ENCODE measurements around the gene GNG7. TPM values are rescaled to one million over a fixed set of nuclear protein-coding genes. Genes with fewer than 3 reads are reported as not detected.
"Not testable (repeated sequence)": the region's sequence is repeated elsewhere in the genome, so short reads cannot be mapped to it uniquely, and the experiment has no call there.

The GNG7 gene
- total RNA-seq, 1 experiment from 2014 or later = 1.1 TPM

DNA sequence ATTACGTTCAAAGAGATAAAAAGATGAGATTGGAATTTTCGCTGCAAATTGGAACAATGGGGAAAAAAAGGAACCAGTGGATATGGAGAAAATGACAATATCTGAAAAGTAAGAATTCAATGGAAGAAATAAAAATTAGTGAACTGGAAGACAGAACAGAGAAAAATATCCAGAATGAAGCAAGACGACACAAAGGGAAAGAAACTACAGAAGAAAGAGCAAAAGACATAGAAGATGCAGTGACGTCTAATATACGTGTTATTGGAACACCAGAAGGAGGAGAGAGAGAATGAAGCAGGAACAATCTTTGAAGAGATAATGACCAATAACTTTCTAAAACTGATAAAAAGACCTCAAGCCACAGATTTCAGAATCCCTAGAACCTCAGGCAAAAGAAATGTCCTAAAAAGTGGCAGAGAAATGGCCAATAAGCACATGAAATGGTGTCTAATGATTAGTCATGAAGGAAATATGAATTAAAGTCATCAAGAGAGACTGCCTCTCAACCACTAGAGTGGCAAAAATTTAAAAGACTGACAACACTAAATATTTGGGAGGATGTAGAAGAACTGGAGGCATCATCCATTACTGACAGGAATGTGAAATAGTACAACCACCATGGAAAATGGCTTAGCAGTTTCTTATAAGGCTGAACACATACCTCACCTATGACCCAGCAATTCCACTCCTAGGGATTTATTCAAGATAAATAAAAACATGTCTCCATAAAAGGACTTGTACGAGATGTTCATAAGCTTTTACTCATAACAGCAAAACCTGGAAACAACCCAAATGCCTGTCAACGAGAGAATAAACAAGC is 170.0 kb downstream of the GNG7 start:
- no peak for TF ChIP-seq EZH2phosphoT487 (IDR thresholded peaks at IDR 0.05; ENCODE audit: borderline replicate concordance, low read length)
- TF ChIP-seq EZH2 (IDR thresholded peaks at IDR 0.05; ENCODE audit: low read length, unreplicated experiment) = no peak
- TF ChIP-seq, protein P1, sequence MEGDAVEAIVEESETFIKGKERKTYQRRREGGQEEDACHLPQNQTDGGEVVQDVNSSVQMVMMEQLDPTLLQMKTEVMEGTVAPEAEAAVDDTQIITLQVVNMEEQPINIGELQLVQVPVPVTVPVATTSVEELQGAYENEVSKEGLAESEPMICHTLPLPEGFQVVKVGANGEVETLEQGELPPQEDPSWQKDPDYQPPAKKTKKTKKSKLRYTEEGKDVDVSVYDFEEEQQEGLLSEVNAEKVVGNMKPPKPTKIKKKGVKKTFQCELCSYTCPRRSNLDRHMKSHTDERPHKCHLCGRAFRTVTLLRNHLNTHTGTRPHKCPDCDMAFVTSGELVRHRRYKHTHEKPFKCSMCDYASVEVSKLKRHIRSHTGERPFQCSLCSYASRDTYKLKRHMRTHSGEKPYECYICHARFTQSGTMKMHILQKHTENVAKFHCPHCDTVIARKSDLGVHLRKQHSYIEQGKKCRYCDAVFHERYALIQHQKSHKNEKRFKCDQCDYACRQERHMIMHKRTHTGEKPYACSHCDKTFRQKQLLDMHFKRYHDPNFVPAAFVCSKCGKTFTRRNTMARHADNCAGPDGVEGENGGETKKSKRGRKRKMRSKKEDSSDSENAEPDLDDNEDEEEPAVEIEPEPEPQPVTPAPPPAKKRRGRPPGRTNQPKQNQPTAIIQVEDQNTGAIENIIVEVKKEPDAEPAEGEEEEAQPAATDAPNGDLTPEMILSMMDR (conservative IDR thresholded peaks at IDR 0.05; ENCODE audit: low read depth, low read length) = no peak
- BruUV-seq (replicated peaks) = TSS peak; percentile 81
- Histone ChIP-seq H3K9ac (ENCODE audit: low read length) (no peak overlapping the region), H3K27me3 (ENCODE audit: low read length) (no peaks in the 10 kb centered on the region), H3K4me2 (ENCODE audit: low read length) (peak overlapping the region; percentile 33), H3K9me3 (ENCODE audit: low read length) (no peaks in the 10 kb centered on the region), H3K9me2 (replicated peaks; ENCODE audit: low read length) (no peaks in the 10 kb centered on the region), H3K4me3 (ENCODE audit: low read length) (no peak overlapping the region), H4K20me1 (ENCODE audit: low read length) (no peaks in the 10 kb centered on the region), H3K27ac (ENCODE audit: low read length) (peak overlapping the region; percentile 77), H2AFZ (ENCODE audit: low read length) (no peak overlapping the region), H3F3A (ENCODE audit: low read length, unreplicated experiment) (peaks cover 6% of the 10 kb centered on the region), H3K36me3 (ENCODE audit: low read depth, low read length) (no peaks in the 10 kb centered on the region), H3K4me1 (ENCODE audit: insufficient read depth, low read length) (peaks cover 38% of the 10 kb centered on the region), H3K79me2 (ENCODE audit: low read length) (no peaks in the 10 kb centered on the region)
- peak; percentile 91 for DNase-seq
- CTCF ChIA-PET = no interaction called here
- POLR2A ChIA-PET (ENCODE audit: unreplicated experiment) = interaction anchor here (0.5 to 1.0 kb wide), 2 partner anchors 29 to 56 kb away, joined by 3 read pairs; partner anchors contain the start of gene GADD45B
- intact Hi-C loops (cut with micrococcal nuclease) = no loop called here
- ATAC-seq = peak; percentile 63

DNA sequence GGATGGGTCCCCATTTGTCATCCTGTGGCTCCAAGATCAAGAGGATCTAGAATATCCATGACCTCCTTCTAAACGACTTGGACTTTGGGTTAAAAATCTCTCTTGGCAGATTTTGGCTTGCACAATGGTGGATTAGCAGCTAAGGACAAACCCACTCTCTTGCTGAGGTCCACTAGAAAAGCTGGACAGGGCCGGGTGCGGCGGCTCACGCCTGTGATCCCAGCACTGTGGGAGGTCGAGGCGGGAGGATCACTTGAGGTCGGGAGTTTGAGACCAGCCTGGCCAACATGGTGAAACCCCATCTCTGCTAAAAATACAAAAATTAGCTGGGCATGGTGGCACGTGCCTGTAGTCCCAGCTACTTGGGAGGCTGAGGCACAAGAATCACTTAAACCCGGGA is 172.6 kb downstream of the GNG7 start:
- H3K4me2 ChIP-seq (ENCODE audit: low read length) = peak overlapping the region; percentile 50; the same call in 1 of the 2 replicates
- DNase-seq; H3K4me3 ChIP-seq (ENCODE audit: low read length); H3F3A ChIP-seq (ENCODE audit: low read length, unreplicated experiment); H3K79me2 ChIP-seq (ENCODE audit: low read length); H3K27me3 ChIP-seq (ENCODE audit: low read length); H3K9me3 ChIP-seq (ENCODE audit: low read length); H3K9me2 ChIP-seq (replicated peaks; ENCODE audit: low read length); H3K9ac ChIP-seq (ENCODE audit: low read length); ATAC-seq; H3K36me3 ChIP-seq (ENCODE audit: low read depth, low read length); H4K20me1 ChIP-seq (ENCODE audit: low read length); H2AFZ ChIP-seq (ENCODE audit: low read length); intact Hi-C loops (cut with micrococcal nuclease): not testable (repeated sequence)
- peak overlapping the region; percentile 77 for H3K27ac ChIP-seq (ENCODE audit: low read length)
- peaks cover 46% of the 10 kb centered on the region for H3K4me1 ChIP-seq (ENCODE audit: insufficient read depth, low read length)
- TSS peak; percentile 92 for BruUV-seq (replicated peaks)
- ChIA-PET CTCF (interaction anchor here (0.9 kb wide), 1 partner anchor 11 kb away, joined by 9 read pairs; no protein-coding TSS in a partner anchor), POLR2A (ENCODE audit: unreplicated experiment) (interaction anchor here (0.6 to 1.5 kb wide), 5 partner anchors 11 to 97 kb away, joined by 3 to 8 read pairs (median 3); partner anchors contain the start of gene GADD45B)

GRCh38 chr19:2529473-2529918 is 173.0 kb downstream of the GNG7 start:
- Histone ChIP-seq H3K27ac (ENCODE audit: low read length) (peak overlapping the region; percentile 77), H3K79me2 (ENCODE audit: low read length) (no peaks in the 10 kb centered on the region), H3K9ac (ENCODE audit: low read length) (no peak overlapping the region), H3K9me3 (ENCODE audit: low read length) (no peaks in the 10 kb centered on the region), H3K4me1 (ENCODE audit: insufficient read depth, low read length) (peaks cover 47% of the 10 kb centered on the region), H3F3A (ENCODE audit: low read length, unreplicated experiment) (peaks cover 6% of the 10 kb centered on the region), H2AFZ (ENCODE audit: low read length) (no peak overlapping the region), H3K4me2 (ENCODE audit: low read length) (peak overlapping the region; percentile 50; the same call in 1 of the 2 replicates), H3K36me3 (ENCODE audit: low read depth, low read length) (no peaks in the 10 kb centered on the region), H3K4me3 (ENCODE audit: low read length) (no peak overlapping the region), H3K27me3 (ENCODE audit: low read length) (no peaks in the 10 kb centered on the region), H3K9me2 (replicated peaks; ENCODE audit: low read length) (no peaks in the 10 kb centered on the region), H4K20me1 (ENCODE audit: low read length) (no peaks in the 10 kb centered on the region)
- CTCF ChIA-PET = interaction anchor here (0.9 kb wide), 1 partner anchor 11 kb away, joined by 9 read pairs; no protein-coding TSS in a partner anchor
- peak; percentile 62 for ATAC-seq
- TF ChIP-seq, protein P1 (conservative IDR thresholded peaks at IDR 0.05; ENCODE audit: low read depth, low read length) = no peak
- no peak for TF ChIP-seq EZH2 (IDR thresholded peaks at IDR 0.05; ENCODE audit: low read length, unreplicated experiment)
- TF ChIP-seq EZH2phosphoT487 (IDR thresholded peaks at IDR 0.05; ENCODE audit: borderline replicate concordance, low read length) = no peak
- BruUV-seq (replicated peaks) = no TSS peak
- intact Hi-C loops (cut with micrococcal nuclease) = no loop called here
- DNase-seq = peak; percentile 98
- POLR2A ChIA-PET (ENCODE audit: unreplicated experiment) = interaction anchor here (0.6 to 1.5 kb wide), 6 partner anchors 12 to 1044 kb away, joined by 3 to 8 read pairs (median 3); partner anchors contain the start of gene GADD45B
